Activated T-cell treated with anti-CD3 and anti-CD28 coated beads, Interleukin-2, amount 50 U/mL, for 72 hours (primary cell): ENCODE results near the gene STXBP5. TPM values are rescaled to one million over a fixed set of nuclear protein-coding genes. Genes with fewer than 3 reads are reported as not detected.

Experiments used
- ATAC-seq, 2 donors: fragments of 150-1000 bp; cut with Tn5 transposase; replicated peaks in 1 of 2; 2 replicates each; pipeline ENCODE4 v1.10.0; 2021; ENCODE audit warnings: moderate library complexity in 2 of 2, mild to moderate bottlenecking in 1 of 2
- DNase-seq, 2 donors: peaks; one replicate each; pipeline ENCODE4 v3.0.0; 2021 to 2022; ENCODE audit warnings: mixed read lengths in 1 of 2
- H3K27ac Mint-ChIP-seq: one replicate; pipeline ENCODE4 v1.8.0; 2022; ENCODE audit warnings: mild to moderate bottlenecking, moderate library complexity, mixed read lengths
- H3K27me3 Mint-ChIP-seq: one replicate; pipeline ENCODE4 v1.8.0; 2022; ENCODE audit warnings: low read depth, mixed read lengths
- H3K36me3 Mint-ChIP-seq, 2 donors: one replicate each; pipeline ENCODE4 v1.8.0; 2022; ENCODE audit warnings: mixed read lengths in 2 of 2, mild to moderate bottlenecking in 1 of 2; ENCODE audit not compliant: insufficient read depth in 2 of 2
- H3K4me1 Mint-ChIP-seq: one replicate; pipeline ENCODE4 v1.8.0; 2022; ENCODE audit warnings: low read depth, mixed read lengths
- H3K4me3 Mint-ChIP-seq, 2 donors: one replicate each; pipeline ENCODE4 v1.8.0; 2022; ENCODE audit warnings: mild to moderate bottlenecking in 2 of 2, mixed read lengths in 2 of 2, moderate library complexity in 2 of 2
- H3K9me3 Mint-ChIP-seq, 2 donors: one replicate each; pipeline ENCODE4 v1.8.0; 2022; ENCODE audit warnings: mixed read lengths in 2 of 2
- total RNA-seq, 2 donors: library from RNA; stranded (reverse); gene quantifications; one replicate each; pipeline ENCODE4 v1.2.3, GENCODE V29; 2022

STXBP5 gene
- total RNA-seq, 2 donors from 2014 or later, result 22.1 to 28.7 TPM

DNA sequence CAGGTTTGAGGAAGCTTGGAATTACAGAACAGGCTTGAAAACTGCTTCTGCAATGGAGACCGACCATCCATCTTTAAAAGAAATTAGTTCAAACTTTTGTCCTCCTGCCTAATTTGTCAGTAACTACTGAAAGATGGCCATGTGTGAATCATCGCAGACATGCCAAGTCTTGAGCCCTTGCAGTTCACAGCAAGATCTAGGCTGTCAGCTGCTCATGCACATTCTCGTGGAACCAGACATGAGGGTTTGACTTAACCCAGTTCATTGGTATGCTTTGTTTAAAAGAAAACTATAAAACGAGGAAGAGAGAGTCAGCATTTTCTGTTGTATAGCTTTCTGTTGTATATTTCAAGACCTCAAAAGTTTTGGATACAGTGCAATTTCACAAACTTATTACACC, 230.3 kb downstream of the STXBP5 start:
- H3K27me3 Mint-ChIP-seq, result peaks cover 14% of the 10 kb centered on the region
- no peaks in the 10 kb centered on the region for H3K9me3 Mint-ChIP-seq
- DNase-seq (no peak), ATAC-seq (no peak)
- no peaks in the 10 kb centered on the region for H3K36me3 Mint-ChIP-seq
- no peak overlapping the region for H3K27ac Mint-ChIP-seq
- no peak overlapping the region for H3K4me3 Mint-ChIP-seq
- H3K4me1 Mint-ChIP-seq, result no peaks in the 10 kb centered on the region

DNA sequence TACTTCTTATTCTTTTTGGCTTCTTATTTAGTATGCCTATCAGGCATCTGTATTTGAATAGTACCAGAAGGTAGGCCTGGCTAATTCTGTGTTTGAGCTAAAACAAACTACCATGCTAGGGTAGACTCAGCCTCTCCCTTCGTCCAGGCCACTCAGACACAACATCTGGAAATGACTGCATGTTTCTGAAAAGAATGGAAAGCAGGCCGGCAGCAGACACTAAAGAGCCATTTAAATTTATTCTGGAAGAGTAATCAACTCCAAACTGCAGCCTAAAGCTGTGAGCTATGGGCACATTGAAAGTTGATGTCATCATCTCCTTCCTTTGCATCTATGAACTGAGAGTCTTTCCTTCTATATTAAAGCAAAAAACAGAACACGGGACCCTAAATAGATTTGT, 233.4 kb downstream of the STXBP5 start:
- Mint-ChIP-seq H3K9me3 (no peaks in the 10 kb centered on the region), H3K27ac (no peak overlapping the region), H3K4me1 (no peaks in the 10 kb centered on the region), H3K4me3 (no peak overlapping the region), H3K36me3 (no peaks in the 10 kb centered on the region), H3K27me3 (peaks cover 19% of the 10 kb centered on the region)
- no peak for ATAC-seq
- no peak for DNase-seq

DNA sequence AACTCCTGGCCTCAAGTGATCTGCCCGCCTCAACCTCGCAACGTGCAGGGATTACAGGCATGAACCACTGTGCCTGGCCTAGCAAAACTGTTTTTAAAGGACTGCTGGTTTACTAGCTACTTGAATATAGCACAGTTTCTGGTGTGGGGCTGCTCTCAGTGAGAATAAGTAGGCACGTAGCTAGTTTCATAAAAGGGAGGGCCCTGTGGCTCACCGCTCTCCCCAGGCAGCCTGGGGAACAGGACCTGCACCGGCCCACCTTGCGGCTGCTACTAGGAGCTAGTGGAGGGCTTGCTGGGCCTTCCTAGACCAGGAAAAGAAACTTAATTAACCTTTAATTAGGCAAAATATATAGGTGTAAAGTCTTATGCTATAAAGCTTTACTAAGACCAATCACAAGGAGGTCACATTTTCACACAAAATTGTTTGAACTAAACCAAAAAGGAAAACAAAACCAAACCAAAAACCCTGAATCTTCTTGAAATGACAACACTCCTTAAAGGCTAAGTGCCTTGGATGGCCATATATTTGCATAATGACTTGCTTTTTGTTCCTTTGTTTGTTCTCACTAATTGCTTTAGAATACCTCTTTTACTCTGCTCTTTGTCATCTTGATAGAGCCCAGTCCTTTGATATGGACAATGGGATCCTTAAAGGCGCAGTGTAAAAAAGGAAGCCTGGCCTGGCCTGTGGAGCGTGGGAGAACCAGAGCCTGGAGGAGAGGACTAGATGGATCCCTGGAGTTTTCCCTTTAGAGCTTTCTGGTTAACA, 234.7 kb downstream of the STXBP5 start:
- H3K27ac Mint-ChIP-seq, result no peak overlapping the region
- H3K4me1 Mint-ChIP-seq, result no peaks in the 10 kb centered on the region
- peak in 1 of 2 donors; percentile 42 for ATAC-seq
- H3K36me3 Mint-ChIP-seq, result no peaks in the 10 kb centered on the region
- peaks cover 13% of the 10 kb centered on the region for H3K27me3 Mint-ChIP-seq
- no peaks in the 10 kb centered on the region for H3K9me3 Mint-ChIP-seq
- H3K4me3 Mint-ChIP-seq, result no peak overlapping the region
- DNase-seq, result no peak
